Sciatic nerve (tissue), 2 donors: ENCODE data around the gene BNIP1. TPM values are rescaled to one million over a fixed set of nuclear protein-coding genes. Genes with fewer than 3 reads are reported as not detected.

ENCODE experiments used
- ATAC-seq: fragments of 200-7000 bp; cut with Tn5 transposase; one replicate; pipeline ENCODE4 v1.9.1; 2020; ENCODE audit warnings: mild to moderate bottlenecking, moderate library complexity
- DNase-seq: peaks from one replicate; pipeline ENCODE4 v3.0.0-alpha.2; 2020; ENCODE audit warnings: low spot score
- intact Hi-C: fragments of 100-400 bp; cut with DNase I; formaldehyde crosslinking; loops from one replicate; pipeline ENCODE4 v1.14.2; 2022
- total RNA-seq: library from RNA; stranded (reverse); fragmentation: NEBNext Ultra II Directional; extraction: Animal tissue kit (Norgen Biotek cat#: 25700); gene quantifications from one replicate; pipeline ENCODE4 v1.2.1, GENCODE V29; 2021
- donor health status: DM: no; HTN: no; CAD: no.
- donor health status: DM: no; HTN: no; CAD: no.

The BNIP1 gene
- total RNA-seq, 1 donor from 2014 or later: 8.3 TPM

- ATAC-seq: no peak
- no peak for DNase-seq
- intact Hi-C loops: no loop called here
Observed at GRCh38 chr5:173159256-173159655, 14.9 kb downstream of the BNIP1 start.

- ATAC-seq: no peak
- intact Hi-C loops: no loop called here
- DNase-seq: no peak
Observed at GRCh38 chr5:173161148-173161547, 16.8 kb downstream of the BNIP1 start.

- DNase-seq: no peak
Observed at GRCh38 chr5:173163219-173163618, 18.9 kb downstream of the BNIP1 start.

GRCh38 chr5:173165177-173166016 lies 21.1 kb downstream of the BNIP1 start:
- intact Hi-C loops: no loop called here
- no peak for DNase-seq
- no peak for ATAC-seq

More at GRCh38 chr5:173163219-173163618, 18.9 kb downstream of the BNIP1 start:
- no peak for ATAC-seq
- intact Hi-C loops: no loop called here

GRCh38 chr5:173172166-173172565 lies 27.8 kb downstream of the BNIP1 start:
- intact Hi-C loops: no loop called here
- ATAC-seq: no peak
- no peak for DNase-seq

- ATAC-seq: no peak
- no peak for DNase-seq
- intact Hi-C loops: no loop called here
Observed at GRCh38 chr5:173175523-173175922, 31.2 kb downstream of the BNIP1 start.

- no peak for DNase-seq
- intact Hi-C loops: no loop called here
- ATAC-seq: no peak
Observed at GRCh38 chr5:173178369-173178910, 34.1 kb downstream of the BNIP1 start.

GRCh38 chr5:173180331-173180730 lies 36.0 kb downstream of the BNIP1 start:
- intact Hi-C loops: no loop called here
- DNase-seq: no peak
- ATAC-seq: no peak

GRCh38 chr5:173187054-173187743 lies 42.9 kb downstream of the BNIP1 start:
- DNase-seq (no peak), ATAC-seq (no peak)
- intact Hi-C loops: no loop called here

GRCh38 chr5:173188280-173188679 lies 43.9 kb downstream of the BNIP1 start:
- DNase-seq: no peak
- ATAC-seq: no peak
- intact Hi-C loops: no loop called here

- intact Hi-C loops: no loop called here
- DNase-seq: no peak
- no peak for ATAC-seq
Observed at GRCh38 chr5:173191015-173191414, 46.7 kb downstream of the BNIP1 start.

- ATAC-seq (no peak), DNase-seq (no peak)
- intact Hi-C loops: no loop called here
Observed at GRCh38 chr5:173191561-173191960, 47.2 kb downstream of the BNIP1 start.

GRCh38 chr5:173192561-173192960 lies 48.2 kb downstream of the BNIP1 start:
- ATAC-seq (no peak), DNase-seq (no peak)
- intact Hi-C loops: no loop called here

- intact Hi-C loops: no loop called here
- no peak for ATAC-seq
- DNase-seq: no peak
Observed at GRCh38 chr5:173196133-173196952, 52.0 kb downstream of the BNIP1 start.

GRCh38 chr5:173197375-173197891 lies 53.1 kb downstream of the BNIP1 start:
- intact Hi-C loops: no loop called here
- no peak for ATAC-seq

GRCh38 chr5:173198049-173198448 lies 53.7 kb downstream of the BNIP1 start:
- ATAC-seq (no peak), DNase-seq (no peak)
- intact Hi-C loops: no loop called here

More at GRCh38 chr5:173197375-173197891, 53.1 kb downstream of the BNIP1 start:
- DNase-seq: no peak

- ATAC-seq (no peak), DNase-seq (no peak)
- intact Hi-C loops: no loop called here
Observed at GRCh38 chr5:173200356-173200755, 56.0 kb downstream of the BNIP1 start.

GRCh38 chr5:173201636-173202265 lies 57.4 kb downstream of the BNIP1 start:
- no peak for DNase-seq
- intact Hi-C loops: no loop called here
- no peak for ATAC-seq
